GM21529 (cell line): ENCODE measurements around the gene SLC33A1.
A peak's percentile ranks its signal among the peaks of the same experiment; 100 is the strongest.
"Not testable (repeated sequence)": the region's sequence is repeated elsewhere in the genome, so short reads cannot be mapped to it uniquely, and the experiment has no call there.

ENCODE experiments used
- ATAC-seq: cut with Tn5 transposase; IDR thresholded peaks from one replicate; pipeline ENCODE4 v1.9.1; 2021; ENCODE audit not compliant: unreplicated experiment

The SLC33A1 gene

DNA sequence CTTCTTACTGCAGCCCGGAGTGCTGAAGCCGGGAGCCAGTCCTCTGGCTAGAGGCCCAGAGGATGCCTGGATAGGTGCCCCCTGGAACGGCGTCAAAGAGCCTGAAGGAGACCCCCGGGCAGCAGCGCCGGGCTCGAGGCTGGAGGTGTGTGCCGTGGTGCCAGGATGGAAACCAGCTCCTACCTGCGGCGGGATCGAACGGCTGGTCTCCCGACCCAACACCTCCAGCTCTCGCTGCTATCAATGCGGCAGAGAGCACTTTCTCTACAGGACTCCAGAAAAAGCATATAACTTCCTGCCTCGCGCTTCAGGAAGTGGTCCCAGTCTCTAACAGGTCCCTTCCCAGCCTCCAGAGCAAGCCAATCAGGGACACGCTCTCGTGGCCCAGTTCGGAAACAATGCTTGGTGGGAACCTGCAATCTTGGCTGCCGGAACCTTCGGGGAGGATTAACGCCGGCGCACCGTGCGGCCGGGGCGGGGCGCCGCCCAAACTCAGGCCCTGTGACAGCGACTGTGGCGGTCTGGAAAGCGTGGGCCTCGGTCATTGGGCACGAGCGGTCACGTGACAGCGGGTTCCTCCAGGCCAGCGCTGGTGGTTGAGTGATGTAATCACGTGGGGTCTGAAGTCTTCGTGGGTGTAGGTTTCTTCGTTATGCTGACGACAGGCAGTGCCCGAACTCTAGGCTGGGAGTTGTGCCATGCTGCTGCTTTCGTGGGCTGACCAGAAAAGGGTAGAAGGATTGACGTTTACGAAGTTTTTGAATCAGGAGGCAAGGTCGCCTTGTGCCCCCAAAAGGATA, at the start of gene SLC33A1:
TSS of gene SLC33A1 (minus strand) at position 287 of the 800 bp plus-strand sequence. CDS start 430 bp downstream, outside the sequence.
- peak; percentile 93 for ATAC-seq

DNA sequence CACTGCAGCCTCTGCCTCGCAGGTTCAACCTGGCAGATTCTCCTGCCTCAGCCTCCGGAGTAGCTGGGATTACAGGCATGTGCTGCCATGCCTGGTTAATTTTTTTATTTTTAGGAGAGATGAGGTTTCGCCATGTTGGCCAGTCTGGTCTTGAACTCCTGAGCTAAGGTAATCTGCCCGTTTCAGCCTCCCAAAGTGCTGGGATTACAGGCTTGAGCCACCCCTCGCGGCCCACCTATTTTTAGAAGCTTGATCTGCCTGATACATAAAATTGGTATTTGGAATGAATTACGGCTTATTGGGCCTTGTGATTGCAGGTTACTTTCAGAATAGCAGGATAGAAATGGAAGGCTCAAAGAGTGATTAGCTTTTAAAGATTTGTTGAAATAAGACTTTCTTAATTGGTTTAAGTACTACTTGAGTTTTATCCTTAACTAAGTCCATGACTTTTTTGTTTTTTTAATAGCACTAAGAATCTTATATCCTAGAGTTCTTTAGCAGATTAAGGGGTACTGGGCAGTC, 41.2 kb upstream of the SLC33A1 start:
- ATAC-seq, result no peak

DNA sequence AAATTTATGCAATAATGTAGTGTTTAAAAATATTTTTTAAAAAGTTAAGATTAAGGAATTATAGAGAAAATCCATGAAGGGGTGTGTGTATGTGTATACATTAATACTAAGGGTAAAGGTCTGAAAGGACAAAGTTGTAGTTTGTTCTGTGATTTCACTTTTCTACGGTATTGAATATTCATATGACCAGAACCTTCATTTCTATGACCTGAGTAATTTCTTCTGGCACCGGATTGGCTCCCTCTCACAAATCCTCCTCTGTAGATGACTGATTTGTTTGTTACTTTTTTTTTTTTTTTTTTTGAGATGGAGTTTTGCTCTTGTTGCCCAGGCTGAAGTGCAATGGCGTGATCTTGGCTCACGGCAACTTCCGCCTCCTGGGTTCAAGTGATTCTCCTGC, 37.1 kb upstream of the SLC33A1 start:
- ATAC-seq, result no peak

DNA sequence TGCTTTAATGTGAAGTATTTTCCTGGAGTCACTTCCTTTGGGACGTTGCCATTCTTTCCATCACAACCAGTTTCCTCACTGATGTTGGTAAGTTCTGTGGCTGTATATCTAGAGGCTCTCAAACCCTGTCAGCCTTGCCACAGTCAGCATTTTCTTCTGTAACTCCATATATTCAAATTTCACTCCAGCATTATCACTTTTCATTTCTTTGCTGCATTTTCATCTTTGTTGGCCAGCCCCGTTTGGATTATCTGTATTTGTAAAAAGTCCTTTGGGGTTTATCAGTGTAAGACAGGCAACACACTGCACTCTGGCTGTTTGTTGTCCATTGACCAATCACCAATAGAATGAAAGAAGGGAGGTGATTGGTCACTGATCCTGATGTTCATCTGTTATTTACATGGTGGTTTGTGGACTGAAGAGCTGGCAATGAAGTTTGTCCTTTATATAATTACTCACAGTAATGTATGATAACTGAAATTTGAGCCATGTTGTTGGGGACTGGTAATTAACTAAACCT, 36.5 kb upstream of the SLC33A1 start:
- peak; percentile 45 for ATAC-seq

DNA sequence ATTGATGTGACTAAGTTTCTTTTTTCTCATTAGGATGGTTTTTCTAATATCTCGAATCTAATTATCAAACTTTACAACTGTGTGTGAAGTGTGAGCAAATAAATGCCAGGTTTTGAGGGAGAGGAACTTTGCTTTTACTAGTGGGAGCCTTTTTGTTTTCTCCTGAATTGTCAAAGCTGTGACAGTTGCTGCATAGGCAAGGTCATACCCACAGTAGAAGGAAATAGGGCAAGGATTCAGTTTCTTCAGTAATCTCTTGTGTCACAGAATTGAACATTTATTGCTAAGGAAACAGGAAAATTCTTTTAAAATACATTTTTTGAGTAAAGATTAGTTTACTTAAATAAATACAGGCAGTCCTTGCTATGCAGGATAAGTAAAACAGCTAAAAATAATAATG, 35.7 kb upstream of the SLC33A1 start:
- no peak for ATAC-seq

DNA sequence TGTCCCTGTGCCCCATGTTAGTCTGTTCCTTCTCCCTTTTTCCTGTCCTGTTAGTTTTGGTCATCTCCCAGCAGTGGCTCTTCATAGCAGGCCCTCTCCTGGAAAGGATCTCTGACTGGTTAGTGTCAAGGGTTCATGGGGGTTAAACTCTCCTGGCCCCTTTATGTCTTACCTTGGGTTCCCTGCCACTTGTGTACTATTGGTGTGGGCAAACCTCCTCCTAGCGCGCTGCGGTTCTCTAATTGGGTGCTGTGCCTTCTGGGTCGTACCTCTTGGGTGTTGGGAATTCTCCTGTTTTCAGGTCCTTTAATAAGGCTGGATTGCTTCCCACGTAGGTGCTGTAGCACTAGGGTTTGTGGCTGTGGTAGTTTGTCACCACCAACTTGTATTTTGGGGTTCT, 35.0 kb upstream of the SLC33A1 start:
- ATAC-seq, result no peak

DNA sequence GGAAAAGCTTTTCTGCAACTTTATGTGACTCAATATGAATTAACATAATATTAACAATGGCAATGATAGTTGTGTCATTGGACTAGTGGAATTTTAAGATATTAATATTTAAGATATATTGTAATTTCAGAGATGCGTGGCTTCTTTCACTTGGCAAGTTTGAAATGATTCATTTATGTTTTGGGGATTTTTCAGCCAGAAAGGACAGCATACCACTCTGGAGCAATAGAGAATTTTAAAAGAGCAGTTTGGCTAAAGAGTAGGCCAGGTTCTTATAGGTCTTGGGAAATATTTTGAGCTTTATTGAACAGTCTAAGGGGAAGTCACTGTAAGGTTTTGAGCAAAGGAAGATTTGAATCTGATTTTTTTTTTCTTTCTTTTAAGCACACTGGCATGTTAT, 32.7 kb upstream of the SLC33A1 start:
- no peak for ATAC-seq

DNA sequence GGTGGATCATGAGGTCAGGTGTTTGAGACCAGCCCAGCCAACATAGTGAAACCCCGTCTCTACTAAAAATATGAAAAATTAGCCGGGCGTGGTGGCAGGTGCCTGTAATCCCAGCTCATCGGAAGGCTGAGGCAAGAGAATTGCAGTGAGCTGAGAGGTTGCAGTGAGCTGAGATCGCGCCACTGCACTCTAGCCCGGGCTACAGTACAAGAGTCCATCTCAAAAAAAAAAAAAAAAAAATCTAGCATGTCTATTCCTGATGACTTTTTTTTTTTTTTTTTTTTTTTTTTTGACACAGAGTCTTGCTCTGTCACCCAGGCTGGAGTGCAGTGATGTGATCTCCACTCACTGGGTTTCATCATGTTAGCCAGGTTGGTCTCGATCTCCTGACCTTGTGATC, 32.1 kb upstream of the SLC33A1 start:
- not testable (repeated sequence) for ATAC-seq

DNA sequence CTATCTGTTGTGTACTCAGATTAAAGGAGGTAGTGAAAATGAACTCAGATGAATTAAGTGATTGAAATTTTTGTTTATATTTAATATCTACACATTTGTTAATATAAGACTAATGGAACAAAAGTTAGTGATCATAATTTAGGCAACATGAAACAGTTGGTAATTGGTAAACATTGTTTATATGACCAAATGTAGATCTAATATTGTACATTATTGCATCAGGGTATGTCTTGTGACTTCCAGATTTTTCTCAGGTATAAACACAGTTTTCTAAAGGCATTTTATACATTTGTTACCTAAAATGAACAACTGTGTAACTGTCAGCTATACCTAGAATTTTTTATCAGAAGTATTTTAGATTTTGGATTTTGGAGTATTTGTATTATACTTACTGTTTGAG, 31.1 kb upstream of the SLC33A1 start:
- no peak for ATAC-seq

DNA sequence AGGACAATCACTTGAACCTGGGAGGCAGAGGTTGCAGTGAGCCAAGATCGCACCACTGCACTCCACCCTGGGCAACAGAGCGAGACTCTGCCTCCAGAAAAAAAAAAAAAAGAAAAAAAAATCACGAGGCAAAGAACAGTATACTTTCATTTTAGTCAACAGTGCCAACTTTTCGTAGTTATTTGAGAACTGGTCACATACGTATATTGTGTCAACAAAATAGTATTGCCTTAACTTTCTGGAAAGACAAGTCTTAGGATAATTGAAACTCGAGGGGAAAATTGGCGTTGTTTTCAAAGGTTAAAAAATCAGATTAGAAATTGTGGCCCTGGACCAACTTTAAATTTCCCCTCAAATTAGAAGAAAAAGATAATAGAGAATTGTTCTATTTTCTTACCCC, 30.1 kb upstream of the SLC33A1 start:
- ATAC-seq, result no peak

DNA sequence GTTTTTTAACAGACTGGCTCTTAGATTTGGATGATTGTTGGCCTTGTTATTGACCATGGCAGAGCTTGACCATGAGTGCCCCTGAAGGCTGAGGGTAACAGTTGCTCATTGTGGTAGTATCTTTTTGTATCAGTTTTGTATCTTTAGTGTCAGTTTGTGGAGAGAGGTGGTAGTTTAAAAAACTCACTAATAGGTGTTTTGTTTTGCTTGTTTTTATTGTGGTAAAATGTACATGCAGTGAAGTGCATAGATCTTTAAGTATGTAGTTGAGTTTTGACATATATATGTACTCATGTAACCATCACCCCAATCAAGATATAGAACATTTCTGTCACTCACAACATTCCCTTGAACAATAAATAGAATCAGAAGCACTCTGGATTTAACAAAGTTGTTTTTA, 26.1 kb upstream of the SLC33A1 start:
- peak; percentile 44 for ATAC-seq

DNA sequence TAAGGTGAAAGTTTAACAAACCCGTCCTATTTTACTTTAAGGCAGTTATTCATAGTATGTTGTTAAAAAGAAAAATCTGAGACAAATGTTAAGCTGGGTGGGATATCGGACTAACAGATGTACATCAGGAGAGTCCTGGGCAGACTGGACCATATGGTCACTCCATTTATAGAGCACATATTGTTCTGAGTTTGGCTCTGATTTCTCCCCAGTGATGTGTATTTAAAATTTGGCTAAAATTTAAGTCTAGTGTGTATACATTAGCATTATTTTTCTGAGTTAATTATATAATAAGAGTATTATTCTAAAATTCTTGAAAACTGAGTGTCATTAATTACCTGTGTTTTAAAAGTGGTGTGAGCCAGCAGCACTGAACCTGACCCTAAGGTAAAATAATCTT, 22.3 kb upstream of the SLC33A1 start:
- ATAC-seq, result no peak

DNA sequence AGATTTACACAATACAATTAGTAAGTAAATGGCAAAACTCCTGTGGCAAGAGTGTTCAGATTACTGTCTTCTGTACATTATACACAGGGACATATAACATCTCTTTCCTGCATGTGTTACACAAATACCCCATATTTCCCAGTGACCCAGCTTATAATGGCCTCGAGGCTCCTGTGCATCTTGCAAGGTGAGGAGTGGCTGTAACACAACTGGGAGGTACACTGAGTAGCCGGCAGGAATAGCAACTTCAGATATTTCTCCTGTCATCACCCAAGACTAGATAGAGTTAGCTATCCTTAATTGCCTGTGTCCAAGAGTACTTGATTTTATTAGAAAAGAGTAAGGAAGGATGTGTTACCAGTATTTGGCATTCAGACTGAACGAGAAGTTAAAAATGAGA, 21.8 kb upstream of the SLC33A1 start:
- no peak for ATAC-seq

DNA sequence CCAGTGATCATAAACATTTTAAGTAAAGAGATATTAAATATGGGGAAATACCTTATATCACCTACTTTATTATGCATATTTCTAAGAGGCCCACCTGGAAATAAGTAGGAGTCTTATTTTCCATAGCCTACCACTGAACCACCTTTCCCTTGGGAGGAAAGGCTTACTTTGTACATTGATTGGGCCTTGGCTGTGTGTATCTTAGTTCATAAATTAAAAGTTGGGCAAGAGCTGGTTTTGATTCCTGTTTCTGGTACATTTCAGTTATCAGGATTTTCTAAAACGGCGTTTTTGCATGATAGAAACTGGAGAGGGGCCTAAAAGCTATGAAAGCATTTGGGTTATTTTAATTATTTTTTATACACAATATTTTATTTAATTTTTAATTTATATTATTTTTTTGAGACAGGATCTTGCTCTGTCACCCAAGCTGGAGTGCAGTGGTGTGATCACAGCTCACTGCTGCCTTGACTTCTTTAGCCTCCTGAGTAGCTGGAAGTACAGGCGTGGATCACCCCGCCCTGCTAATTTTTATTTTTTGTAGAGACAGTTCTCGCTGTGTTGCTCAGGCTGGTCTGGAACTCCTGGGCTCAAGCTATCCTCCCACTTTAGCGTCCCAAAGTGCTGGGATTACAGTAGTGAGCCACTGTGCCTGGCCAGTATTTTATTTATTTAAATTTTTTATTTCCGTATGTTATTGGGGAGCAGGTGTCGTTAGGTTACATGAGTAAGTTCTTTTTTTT, 18.8 kb upstream of the SLC33A1 start:
- no peak for ATAC-seq

DNA sequence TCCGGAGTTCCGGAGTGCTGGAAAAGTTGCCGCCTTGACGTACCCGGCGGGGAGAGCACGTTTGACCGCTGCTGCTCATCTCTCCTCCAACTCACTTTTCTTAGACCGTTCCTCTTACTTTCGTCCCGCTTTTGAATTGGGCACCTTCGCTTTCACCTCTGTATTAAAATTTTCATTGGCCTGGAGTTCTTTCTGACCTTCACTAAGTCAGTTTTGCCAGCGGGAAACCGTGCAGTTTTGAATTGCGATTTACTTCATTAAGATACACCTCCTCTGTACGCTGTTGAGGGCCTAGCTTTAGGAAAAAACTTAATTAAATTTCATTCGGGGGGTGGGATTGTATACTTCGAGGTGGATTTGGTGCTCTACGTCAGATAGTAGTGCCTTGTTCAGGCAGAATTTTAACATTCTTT, 17.5 kb upstream of the SLC33A1 start:
- ATAC-seq, result peak; percentile 6

DNA sequence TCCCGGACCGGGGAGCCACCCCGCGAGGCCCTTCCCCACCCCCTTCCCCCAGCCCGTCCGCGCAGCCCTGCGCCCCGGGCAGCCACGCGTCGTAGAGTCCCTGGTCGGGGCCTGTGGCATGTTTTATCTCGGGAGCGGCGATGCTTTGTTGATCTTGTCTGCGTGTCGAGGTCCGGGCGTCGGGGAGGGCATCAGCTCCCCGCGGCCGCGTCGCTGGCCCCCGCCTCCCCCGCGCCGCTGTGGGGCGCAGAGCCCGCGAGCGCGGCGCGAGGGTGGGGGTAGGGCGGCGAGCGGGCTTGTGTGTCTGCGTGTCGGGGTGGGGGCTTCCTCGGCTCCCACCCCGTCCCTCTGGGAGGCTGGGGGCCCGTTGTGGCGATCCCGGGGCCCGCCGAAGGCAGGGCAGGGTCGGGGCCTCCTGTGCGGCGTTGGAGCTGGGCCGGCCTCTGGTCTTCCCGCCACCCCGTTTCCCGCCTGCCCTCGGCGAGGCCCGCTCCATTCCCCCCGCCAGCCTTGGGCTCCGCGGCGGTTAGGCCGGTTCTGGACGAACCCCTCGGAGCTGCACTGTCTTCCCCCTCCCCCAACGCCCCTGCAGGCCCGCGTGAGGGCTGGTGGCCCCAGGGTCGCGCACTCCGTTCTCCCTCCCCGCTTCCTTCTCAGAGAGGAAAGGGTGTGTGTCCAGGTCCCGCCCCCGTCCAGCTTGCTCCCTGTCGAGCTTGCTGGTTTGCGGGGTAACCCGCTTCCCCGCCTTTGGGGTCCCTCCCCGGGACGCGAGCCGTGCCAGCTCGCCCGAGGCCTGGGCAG, 16.9 kb upstream of the SLC33A1 start:
- peak; percentile 27 for ATAC-seq

DNA sequence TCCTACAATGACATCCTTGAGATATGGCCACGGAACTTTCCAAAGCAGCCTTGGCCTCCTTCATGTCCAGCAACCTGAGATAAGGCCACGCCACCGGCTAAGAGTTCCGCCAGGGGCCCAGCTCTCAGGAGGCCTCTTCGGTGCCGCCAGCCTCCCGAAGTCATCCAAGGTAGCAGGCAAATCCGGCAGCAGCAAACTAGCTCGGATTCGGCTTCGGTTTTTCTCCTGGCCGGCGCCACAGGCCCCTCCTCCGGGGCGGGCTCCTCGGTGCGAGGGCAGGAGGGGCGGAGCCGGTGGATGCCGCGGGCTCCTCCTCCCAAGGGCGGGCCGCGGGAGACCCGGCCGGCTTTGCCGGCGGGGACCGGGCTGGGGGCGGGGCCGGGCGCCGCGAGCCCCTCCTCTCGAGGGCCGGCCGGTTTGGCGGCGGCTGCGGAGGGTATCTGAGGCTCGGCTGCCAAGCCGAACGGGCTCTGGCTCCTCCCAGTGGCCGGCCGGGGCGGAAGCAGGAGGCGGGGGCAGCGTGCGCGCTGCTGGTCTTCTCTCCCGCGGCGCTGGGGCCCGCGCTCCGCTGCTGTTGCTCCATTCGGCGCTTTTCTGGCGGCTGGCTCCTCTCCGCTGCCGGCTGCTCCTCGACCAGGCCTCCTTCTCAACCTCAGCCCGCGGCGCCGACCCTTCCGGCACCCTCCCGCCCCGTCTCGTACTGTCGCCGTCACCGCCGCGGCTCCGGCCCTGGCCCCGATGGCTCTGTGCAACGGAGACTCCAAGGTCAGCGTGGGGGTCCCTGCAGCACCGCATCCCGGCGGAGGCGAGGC, 16.1 kb upstream of the SLC33A1 start, which contains the start of gene GMPS:
TSS of gene GMPS (plus strand) at position 518 of the 812 bp plus-strand sequence. CDS start at position 739, 221 bp downstream.
- ATAC-seq, result peak; percentile 86

DNA sequence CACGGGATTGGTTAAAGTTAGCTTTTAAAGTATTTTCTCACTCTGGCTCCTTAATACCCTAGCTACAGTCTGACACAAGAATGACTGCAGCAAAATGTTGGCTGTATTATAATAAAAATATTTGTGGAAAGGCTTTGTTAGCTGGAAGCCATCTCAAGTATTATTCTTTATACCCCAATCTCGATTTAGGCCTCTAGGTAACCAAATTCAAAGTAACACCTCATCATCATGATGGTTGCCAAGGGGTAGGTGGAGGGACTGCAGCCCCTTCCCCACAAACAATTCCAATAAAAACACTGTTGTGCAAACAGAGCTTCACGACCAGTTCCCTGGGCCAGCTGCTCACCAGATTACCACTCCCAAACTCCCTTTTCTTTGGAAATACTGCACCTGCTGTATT, 15.5 kb upstream of the SLC33A1 start:
- no peak for ATAC-seq

DNA sequence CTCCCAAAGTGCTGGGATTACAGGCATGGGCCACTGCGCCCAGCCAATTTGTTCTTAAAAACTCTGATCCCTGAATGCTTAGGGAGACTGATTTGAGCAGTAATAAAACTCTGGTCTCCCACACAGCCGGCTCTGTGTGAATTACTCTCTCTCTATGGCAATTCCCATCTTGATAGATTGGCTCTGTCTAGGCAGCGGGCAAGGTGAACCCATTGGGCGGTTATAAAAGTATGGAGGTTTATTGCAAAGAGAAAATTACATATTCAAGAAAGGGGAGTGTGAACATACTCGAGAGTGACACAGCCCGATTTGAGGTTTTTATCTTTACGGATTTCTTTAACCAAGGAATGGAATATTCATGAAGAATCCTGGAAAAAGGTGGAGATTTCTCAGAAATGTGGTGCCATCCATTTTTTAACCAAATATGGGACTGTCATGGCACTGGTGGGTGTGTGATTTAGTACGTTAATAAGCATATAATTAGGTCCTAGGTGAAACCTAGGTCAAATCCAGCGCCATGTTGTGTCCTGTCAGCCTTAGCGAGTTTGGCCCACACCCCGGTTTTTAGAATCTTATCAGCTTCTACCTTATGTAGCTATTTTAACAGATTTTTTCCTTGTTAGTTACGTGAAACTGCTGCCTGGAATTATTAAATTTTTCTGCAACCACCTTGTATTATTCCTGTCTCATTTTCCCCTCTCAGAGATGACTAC, 9.0 kb upstream of the SLC33A1 start:
- ATAC-seq, result no peak
